Measurements from ENCODE around the gene FLNB.

The FLNB gene

GRCh38 chr3:58112185-58112535 lies 103.9 kb downstream of the FLNB start:
- no peak for DNase-seq

GRCh38 chr3:58115175-58115574 lies 107.0 kb downstream of the FLNB start:
- no peak for DNase-seq

GRCh38 chr3:58116161-58116955 lies 108.1 kb downstream of the FLNB start:
- no peak for DNase-seq

DNA sequence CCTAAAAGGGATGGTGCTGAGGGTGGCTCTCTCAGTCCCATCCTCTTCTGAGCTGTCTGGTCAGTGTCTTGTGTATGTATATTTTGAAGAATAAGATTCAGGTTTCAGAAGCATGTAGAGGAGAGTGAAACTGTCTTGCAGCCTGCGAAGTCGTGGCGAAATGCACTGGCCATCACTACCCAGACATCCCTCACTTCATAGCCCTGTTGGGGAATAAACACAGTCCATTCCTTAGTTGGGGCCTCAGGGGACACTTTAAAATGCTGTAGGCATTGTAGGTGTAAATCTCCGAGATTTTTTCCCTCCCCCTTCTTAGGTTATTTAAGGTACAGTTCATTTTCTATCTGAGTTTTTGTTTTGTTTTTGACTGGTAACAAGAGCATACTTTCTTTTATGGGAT lies 108.8 kb downstream of the FLNB start:
- DNase-seq: no peak

- no peak for DNase-seq
These were observed 109.4 kb downstream of the FLNB start for GRCh38 chr3:58117561-58118181.

GRCh38 chr3:58119186-58119585 lies 111.0 kb downstream of the FLNB start:
- DNase-seq: no peak

- no peak for DNase-seq
These were observed 112.0 kb downstream of the FLNB start for GRCh38 chr3:58120075-58120812.

- DNase-seq: no peak
These were observed 113.0 kb downstream of the FLNB start for GRCh38 chr3:58121183-58121582.

DNA sequence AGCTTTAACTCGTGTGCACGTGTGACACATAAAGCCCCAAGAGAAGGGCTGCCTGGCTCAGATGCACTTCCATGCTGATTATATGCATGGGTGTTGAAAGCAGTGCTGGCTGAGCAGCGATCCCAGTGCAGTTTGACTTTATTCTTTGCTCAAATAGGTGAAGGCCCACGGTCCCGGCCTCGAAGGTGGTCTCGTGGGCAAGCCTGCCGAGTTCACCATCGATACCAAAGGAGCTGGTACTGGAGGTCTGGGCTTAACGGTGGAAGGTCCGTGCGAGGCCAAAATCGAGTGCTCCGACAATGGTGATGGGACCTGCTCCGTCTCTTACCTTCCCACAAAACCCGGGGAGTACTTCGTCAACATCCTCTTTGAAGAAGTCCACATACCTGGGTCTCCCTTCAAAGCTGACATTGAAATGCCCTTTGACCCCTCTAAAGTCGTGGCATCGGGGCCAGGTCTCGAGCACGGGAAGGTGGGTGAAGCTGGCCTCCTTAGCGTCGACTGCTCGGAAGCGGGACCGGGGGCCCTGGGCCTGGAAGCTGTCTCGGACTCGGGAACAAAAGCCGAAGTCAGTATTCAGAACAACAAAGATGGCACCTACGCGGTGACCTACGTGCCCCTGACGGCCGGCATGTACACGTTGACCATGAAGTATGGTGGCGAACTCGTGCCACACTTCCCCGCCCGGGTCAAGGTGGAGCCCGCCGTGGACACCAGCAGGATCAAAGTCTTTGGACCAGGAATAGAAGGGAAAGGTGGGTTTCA lies 114.9 kb downstream of the FLNB start:
- DNase-seq: no peak

- DNase-seq: no peak
These were observed 116.2 kb downstream of the FLNB start for GRCh38 chr3:58124387-58124786.

DNA sequence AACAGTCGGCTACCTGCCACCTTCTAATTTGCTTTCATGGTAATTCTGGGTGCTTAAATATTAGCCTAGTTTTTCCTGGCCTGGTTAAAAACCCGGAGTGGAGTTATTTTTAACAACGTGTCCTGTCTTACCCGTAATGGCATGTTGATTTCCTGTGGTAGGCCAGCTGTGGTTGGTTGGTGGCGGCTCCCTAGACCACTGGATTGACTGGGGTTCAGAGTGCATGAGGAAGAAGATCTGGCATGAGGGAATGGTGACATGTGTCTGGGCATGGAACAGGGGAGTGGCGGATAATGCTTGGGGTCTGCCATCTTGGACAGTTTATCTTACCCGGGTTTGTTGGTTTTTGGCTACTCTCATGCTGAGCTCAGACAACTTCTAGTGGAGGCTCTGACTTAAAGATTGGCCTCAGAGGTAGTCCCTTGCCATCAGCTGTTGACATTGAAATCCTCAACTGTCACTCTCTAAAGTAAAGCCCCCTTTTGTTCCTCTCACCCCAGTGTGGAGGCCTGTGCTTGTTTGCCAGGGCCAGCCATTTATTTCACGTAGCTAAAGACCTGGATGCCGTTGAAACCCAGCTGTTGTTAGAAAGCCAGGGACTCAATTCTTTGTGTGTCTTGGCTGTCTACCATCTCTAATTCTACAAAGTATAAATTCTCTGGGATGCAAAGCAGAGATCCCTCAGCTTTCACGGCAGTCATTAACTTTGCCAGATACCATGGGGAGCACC lies 121.0 kb downstream of the FLNB start:
- DNase-seq: no peak

- DNase-seq: no peak
These were observed 122.4 kb downstream of the FLNB start for GRCh38 chr3:58130591-58130990.

DNA sequence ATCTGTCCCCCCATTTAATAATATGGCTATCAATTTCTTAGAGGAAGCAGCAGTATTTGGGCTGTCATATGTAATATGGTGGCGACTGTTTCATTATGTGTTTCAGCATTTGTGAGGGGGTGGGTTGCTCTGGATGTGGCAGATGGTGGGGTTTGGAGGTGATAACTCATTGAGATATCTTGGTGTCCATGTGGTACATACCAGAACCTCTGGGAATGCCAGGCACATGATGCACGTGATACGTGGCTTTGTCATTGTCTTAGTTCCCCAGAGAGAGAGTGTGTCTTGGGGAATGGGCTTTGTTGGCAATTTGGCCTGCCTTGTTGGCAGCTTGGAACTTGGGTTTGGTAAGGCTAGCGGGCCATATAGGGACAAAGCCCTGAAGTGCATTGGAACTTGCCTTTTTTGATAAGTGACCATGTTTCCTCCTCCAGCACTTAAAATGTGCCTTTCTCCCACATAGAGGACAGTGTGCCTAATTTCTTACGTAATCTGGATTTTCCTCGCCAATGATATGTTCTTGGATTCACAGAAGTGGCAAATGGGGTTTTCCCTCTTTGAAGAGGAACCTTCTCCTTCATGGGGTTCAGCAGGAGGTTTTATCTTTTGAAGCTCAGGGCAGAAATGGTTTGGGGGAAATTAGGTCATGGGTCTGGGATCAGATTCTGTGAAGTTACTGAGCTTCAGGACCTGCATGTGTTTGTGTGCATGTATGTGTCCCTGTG lies 123.0 kb downstream of the FLNB start:
- no peak for DNase-seq

DNA sequence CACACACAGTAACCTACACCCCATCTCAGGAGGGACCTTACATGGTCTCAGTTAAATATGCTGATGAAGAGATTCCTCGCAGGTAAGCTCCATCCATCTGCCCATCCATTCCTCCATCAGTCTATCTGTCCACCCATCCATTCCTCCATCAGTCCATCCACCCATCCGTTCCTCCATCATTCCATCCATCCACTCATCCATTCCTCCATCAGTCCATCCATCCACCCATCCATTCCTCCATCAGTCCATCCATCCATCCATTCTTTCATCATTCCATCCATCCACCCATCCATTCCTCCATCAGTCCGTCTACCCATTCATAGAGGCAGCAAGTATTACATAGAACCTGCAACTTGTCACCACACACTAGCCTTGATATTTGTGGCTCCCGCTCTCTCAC lies 124.6 kb downstream of the FLNB start:
- no peak for DNase-seq

DNA sequence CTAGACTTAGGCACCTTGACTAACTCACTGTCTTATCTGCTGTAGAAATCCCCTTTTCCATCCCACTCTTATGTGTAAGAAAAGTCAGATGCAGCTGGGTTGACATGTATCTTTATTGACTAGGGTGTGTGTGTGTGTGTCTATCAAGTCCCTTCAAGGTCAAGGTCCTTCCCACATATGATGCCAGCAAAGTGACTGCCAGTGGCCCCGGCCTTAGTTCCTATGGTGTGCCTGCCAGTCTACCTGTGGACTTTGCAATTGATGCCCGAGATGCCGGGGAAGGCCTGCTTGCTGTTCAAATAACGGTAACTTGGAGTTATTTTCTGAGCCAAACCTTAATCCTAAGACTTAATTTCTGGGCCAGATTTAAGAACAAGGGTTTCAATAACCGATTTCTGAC lies 126.2 kb downstream of the FLNB start:
- DNase-seq: no peak

DNA sequence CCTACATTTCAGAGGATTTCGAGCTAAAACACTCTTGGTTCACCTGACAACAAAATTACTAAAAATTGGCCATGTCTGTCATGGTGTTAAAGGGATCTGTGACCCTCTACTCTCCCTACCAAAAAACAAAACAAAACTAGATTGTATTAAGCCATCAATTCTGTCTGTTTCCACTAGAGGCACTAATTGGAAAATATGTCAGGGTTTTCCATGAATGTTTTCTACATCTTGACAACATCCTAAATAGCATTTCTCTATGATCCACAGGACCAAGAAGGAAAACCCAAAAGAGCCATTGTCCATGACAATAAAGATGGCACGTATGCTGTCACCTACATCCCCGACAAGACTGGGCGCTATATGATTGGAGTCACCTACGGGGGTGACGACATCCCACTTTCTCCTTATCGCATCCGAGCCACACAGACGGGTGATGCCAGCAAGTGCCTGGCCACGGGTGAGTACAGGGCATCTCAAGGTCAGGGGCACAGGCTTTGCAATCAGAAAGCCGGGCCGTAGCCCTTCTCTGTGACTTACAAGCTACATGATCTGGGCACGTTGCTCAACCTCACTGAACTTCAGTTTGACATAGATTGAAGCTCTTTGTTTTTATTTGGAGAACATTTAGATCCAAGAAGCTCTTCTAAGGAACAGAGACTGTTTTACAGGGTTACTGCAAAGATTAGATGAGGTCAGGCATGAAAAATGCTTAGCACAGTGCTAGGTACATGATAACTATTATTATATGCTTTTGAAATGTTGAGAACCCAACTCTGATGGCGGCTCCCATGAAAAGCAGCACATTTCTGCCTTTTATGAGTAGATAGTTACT lies 127.7 kb downstream of the FLNB start:
- no peak for DNase-seq

DNA sequence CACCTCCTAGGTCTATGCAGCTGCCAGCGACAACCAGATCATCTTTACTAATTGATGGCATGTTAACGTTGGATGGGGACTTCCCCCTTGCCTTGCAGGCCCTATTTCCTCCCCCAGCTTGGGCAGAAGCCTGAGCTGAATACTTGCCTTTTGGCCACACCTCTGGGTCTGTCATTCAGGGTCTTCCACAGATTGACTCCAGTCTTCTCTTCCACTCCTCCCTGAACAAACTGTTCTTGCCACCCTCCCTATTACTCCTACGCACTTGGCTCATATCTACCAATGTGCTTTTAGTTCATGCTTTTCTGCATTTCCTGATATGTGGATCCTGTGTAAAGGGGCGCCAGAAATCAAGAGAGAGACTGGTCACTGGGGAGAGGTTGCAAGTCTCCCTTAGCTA lies 129.1 kb downstream of the FLNB start:
- DNase-seq: no peak

DNA sequence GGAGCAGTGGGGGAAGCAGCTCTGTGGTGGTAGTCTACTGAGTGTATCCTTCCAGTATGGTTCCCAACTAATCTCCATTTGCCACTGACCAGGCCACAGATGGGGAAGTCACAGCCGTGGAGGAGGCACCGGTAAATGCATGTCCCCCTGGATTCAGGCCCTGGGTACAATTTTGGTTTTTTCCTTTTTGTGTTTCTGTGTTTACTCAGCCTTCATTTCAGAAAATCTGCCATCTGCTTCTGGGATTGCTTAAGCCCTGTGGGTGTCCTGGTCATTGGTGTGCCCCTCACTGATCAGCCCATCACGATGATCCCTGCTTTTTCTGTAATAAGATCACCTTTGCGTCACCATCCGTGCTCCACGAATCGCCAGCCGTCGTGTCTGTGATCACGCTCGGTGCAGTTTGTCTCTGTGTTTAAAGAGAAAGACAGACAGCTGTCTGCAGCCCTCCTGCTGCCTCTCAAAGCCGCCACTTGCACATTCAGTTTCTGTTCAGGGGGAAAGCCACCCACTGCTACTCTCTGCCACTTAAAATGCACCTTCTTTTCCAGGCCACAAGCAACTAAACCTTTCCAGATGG lies 133.6 kb downstream of the FLNB start:
- no peak for DNase-seq

DNA sequence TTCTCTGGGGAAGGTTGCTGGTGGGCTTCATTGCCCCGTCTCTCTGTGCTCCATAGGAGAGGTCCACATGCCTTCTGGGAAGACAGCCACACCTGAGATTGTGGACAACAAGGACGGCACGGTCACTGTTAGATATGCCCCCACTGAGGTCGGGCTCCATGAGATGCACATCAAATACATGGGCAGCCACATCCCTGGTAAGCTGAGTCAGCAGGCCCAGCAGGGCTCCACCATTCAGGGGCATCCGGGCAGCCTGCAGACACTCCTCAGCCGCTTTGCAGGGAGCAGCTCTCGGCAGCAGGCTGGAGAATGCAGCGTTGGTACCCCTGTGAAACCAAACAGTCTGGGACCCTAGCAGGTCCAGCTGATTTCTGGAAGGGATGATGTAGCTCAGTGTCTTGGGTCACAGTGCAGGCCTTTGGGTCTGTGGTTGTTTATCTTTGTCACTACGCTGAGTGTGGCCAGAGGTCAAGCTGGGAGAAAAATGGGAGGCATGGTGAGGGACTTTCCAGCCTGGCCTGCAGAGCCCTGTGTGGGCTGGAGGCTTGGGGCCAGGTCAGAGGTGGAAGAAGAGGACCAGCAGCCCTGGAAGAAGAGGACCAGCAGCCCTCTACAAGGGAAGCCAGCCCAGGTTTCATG lies 135.3 kb downstream of the FLNB start:
- no peak for DNase-seq

All from KG1 (cell line).